ENCODE data around the gene EYS. TPM values are rescaled to one million over a fixed set of nuclear protein-coding genes. Genes with fewer than 3 reads are reported as not detected.

Gene EYS
- total RNA-seq, 1 donor from 2014 or later: not detected

DNA sequence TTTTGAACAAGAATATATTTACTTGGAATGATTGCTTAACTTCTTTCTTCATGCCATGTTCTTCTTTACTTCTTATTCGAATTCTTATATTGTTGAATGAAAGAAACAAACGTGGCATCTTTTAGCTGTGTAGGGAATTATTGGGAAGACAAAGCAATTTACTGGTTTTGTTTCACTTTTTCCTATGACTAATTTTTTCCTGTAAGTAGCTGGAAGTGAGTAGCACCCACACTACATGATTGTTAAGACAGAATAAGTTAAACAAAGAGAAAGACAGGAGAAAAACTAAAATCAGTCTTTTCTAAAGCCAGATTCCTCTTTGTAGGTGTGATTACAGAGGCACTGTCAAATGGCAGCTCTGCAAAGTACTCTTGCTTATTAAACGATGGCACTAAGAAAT is 593.4 kb downstream of the EYS start:
- H3K4me3 Mint-ChIP-seq: no peak overlapping the region
- intact Hi-C loops (cut with micrococcal nuclease): no loop called here
- no peaks in the 10 kb centered on the region for H3K36me3 Mint-ChIP-seq (ENCODE audit: low read depth)
- no peaks in the 10 kb centered on the region for H3K27me3 Mint-ChIP-seq
- no peak for DNase-seq
- H3K4me1 Mint-ChIP-seq: no peaks in the 10 kb centered on the region
- H3K27ac Mint-ChIP-seq: no peak overlapping the region
- H3K9me3 Mint-ChIP-seq: no peaks in the 10 kb centered on the region

DNA sequence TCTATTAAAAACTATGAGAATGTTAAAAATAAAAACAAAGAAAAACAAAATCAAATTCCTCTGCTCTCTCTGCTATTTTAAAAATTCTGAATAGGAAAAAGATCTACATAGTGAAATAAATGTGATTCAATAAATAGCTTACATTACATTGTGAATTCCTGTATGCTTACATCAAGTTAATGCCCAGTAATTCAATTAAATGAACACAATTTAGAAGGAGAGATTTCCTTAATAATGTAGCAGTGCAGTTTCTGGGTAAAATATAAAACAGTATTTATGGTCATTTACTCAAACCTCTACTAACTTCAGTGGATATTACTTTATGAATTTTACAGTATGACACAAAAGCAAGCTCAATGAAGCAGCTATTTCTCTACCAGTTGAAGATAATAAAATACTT is 594.6 kb downstream of the EYS start:
- no peak for DNase-seq
- no peaks in the 10 kb centered on the region for H3K4me1 Mint-ChIP-seq
- intact Hi-C loops (cut with micrococcal nuclease): no loop called here
- no peaks in the 10 kb centered on the region for H3K27me3 Mint-ChIP-seq
- no peak overlapping the region for H3K27ac Mint-ChIP-seq
- H3K36me3 Mint-ChIP-seq (ENCODE audit: low read depth): no peaks in the 10 kb centered on the region
- no peak overlapping the region for H3K4me3 Mint-ChIP-seq
- no peaks in the 10 kb centered on the region for H3K9me3 Mint-ChIP-seq

DNA sequence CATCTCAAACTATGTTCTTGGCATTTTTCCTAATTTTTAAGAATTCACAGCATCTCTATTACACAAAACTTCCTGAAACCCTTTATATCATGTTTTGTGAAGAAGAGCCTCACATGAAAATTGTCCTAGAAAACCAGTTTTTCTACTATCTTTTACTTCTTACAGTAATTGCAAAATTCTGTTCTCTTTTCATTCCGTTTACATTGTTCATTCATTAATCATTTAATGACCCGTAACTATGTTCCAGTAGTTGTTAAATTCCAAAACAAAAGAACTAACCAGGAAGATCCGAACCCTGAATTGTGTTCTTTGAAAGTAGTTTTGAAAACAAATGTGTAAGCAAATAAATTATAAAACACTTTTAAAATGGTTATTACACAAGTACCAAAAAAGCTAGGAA is 597.0 kb downstream of the EYS start:
- Mint-ChIP-seq H3K4me3 (no peak overlapping the region), H3K27me3 (no peaks in the 10 kb centered on the region), H3K27ac (no peak overlapping the region), H3K4me1 (no peaks in the 10 kb centered on the region), H3K9me3 (peaks cover 3% of the 10 kb centered on the region), H3K36me3 (ENCODE audit: low read depth) (no peaks in the 10 kb centered on the region)
- intact Hi-C loops (cut with micrococcal nuclease): no loop called here
- DNase-seq: no peak

DNA sequence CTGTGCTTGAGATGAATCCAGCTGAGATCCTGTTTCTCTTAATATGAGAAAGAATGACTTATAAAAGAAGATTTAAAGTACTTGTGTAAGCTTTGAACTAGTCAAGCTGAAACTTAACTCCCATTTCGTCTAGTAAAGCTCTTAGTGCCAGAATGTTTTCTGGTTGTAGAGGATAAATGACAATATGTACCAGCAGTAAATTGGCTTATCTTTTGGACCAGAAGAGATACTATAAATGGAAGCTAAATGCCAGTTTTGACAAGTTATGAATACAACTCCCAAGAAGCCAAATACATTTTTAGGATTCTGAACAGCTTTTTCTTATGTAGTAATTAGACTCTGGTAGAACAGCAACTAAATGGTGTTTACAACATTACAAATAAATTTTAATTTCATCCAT is 608.7 kb downstream of the EYS start:
- H3K4me1 Mint-ChIP-seq: no peaks in the 10 kb centered on the region
- intact Hi-C loops (cut with micrococcal nuclease): no loop called here
- no peak for DNase-seq
- no peaks in the 10 kb centered on the region for H3K9me3 Mint-ChIP-seq
- no peak overlapping the region for H3K4me3 Mint-ChIP-seq
- H3K27me3 Mint-ChIP-seq: no peaks in the 10 kb centered on the region
- no peak overlapping the region for H3K27ac Mint-ChIP-seq
- no peaks in the 10 kb centered on the region for H3K36me3 Mint-ChIP-seq (ENCODE audit: low read depth)

DNA sequence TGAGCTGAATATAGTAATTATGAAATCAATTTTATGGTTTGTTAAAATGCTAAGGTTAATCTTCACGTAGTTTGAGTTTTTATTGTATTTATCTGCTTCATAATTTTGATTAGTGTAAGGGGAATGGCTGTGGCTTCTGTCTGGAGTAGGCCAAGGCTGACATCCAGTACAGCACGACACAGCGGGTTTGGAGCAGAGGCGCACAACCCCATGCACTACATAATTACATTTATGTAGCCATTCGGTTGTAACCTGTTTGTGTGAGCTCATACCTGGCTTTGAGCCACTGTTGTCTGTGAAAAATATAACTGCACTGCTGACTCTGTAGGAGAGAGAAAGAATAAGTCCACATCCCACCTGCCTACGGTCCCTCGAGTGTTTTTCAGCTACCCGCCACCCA is 615.5 kb downstream of the EYS start:
- DNase-seq: no peak
- Mint-ChIP-seq H3K27me3 (no peaks in the 10 kb centered on the region), H3K36me3 (ENCODE audit: low read depth) (no peaks in the 10 kb centered on the region), H3K4me3 (no peak overlapping the region), H3K27ac (no peak overlapping the region), H3K9me3 (peaks cover 10% of the 10 kb centered on the region), H3K4me1 (no peaks in the 10 kb centered on the region)
- intact Hi-C loops (cut with micrococcal nuclease): no loop called here

DNA sequence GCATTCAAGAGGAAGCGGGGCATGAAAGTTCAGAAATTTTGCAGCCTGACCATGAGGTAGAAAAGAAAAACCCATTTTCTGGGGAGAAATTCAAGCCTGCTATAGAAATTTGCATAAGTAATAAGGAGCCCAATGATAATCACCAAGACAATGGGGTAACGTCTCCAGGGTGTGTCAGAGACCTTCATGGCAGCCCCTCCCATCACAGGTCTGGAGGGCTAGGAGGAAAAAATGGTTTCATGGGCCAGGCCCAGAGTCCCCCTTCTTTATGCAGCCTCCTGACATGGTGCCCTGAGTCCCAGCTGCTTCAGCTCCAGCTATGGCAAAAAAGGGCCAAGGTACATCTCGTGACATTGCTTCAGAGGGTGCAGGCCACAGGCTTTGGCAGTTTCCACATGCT is 618.5 kb downstream of the EYS start:
- Mint-ChIP-seq H3K4me3 (no peak overlapping the region), H3K27ac (no peak overlapping the region), H3K9me3 (peaks cover 10% of the 10 kb centered on the region), H3K4me1 (no peaks in the 10 kb centered on the region), H3K36me3 (ENCODE audit: low read depth) (no peaks in the 10 kb centered on the region), H3K27me3 (no peaks in the 10 kb centered on the region)
- intact Hi-C loops (cut with micrococcal nuclease): no loop called here
- DNase-seq: no peak

DNA sequence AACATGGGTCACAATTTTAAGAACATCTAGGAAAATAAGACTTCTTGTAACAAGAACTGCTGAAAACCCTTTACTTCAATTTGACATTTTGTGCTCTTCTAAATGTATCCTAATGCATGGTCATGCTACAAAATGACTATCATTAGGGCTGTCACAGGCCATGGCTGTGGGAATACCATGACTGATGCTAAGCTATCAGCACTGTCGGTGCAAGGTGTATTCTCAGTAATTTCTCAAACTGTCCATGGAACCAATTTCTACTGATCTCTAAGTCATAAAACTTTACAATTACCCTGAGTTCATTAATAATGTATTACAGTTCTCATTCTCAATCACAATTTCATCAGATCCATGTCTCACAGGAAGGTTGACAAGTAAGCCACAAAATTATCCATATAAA is 625.3 kb downstream of the EYS start:
- intact Hi-C loops (cut with micrococcal nuclease): no loop called here
- H3K9me3 Mint-ChIP-seq: peaks cover 3% of the 10 kb centered on the region
- H3K27me3 Mint-ChIP-seq: no peaks in the 10 kb centered on the region
- no peaks in the 10 kb centered on the region for H3K4me1 Mint-ChIP-seq
- no peak overlapping the region for H3K4me3 Mint-ChIP-seq
- H3K27ac Mint-ChIP-seq: no peak overlapping the region
- no peaks in the 10 kb centered on the region for H3K36me3 Mint-ChIP-seq (ENCODE audit: low read depth)
- DNase-seq: no peak

DNA sequence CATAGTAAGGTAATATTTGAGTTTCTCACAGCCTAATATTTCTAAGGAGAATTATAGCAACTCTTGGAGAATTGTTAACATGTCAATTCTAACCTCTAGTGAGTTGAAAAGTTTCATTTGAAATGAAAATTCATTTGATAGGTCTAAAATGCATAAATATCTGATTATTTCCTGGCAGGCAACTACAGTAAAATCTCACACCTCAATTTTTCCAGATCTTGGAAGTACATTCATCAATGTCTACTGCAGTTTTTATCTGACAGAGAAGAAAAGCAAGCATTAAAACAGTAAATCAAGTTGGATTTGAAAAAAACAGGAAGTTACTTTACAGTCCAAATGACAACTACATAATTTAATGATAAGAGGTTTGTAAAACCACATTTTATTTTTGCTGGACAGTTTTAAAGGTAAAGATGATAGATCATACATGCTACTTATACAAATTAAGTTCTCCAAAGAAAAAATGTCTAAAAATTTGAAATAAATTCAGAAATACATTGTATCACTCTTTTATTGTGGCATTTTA is 631.3 kb downstream of the EYS start:
- no peak for DNase-seq
- intact Hi-C loops (cut with micrococcal nuclease): no loop called here
- Mint-ChIP-seq H3K27ac (no peak overlapping the region), H3K4me3 (no peak overlapping the region), H3K27me3 (no peaks in the 10 kb centered on the region), H3K4me1 (no peaks in the 10 kb centered on the region), H3K36me3 (ENCODE audit: low read depth) (no peaks in the 10 kb centered on the region), H3K9me3 (peaks cover 7% of the 10 kb centered on the region)

DNA sequence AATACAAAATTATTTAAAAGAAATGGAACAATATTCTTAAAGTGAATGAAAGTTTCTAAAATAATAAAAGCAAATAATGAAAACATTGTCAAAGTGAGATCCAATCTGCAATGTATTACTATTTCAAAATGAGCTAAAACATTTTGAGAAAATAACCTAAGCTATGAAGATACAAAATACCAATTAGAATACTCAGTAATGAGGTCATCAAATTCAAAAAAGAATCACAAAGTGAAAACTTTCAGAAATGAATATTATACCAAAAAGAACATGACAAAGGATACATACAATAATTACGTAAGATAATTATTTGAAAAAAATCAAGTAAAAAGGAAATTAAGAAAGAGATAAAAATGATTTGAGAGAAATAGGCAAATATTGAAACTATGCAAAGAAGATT is 634.5 kb downstream of the EYS start:
- H3K4me1 Mint-ChIP-seq: no peaks in the 10 kb centered on the region
- H3K36me3 Mint-ChIP-seq (ENCODE audit: low read depth): no peaks in the 10 kb centered on the region
- DNase-seq: no peak
- H3K4me3 Mint-ChIP-seq: no peak overlapping the region
- intact Hi-C loops (cut with micrococcal nuclease): no loop called here
- H3K27me3 Mint-ChIP-seq: no peaks in the 10 kb centered on the region
- H3K27ac Mint-ChIP-seq: no peak overlapping the region
- peaks cover 4% of the 10 kb centered on the region for H3K9me3 Mint-ChIP-seq

DNA sequence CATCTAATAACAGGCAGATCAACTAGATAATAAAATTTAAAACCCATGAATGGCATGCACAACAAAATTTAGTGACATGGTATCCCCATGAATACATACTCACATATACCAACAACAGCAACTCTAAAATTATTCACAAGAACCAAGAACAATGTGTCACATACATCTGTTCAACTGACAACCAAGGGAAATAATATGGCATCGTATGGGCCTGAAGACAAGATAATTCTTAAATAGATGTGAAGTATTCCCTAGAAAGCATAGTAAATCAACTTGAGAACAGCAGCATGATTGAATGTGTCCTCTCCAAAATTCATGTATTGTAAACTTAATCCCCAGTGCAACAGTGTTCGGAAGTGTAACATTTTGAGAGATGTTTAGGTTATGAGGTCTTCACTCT is 635.5 kb downstream of the EYS start:
- no peak overlapping the region for H3K4me3 Mint-ChIP-seq
- DNase-seq: no peak
- intact Hi-C loops (cut with micrococcal nuclease): no loop called here
- no peaks in the 10 kb centered on the region for H3K27me3 Mint-ChIP-seq
- H3K4me1 Mint-ChIP-seq: no peaks in the 10 kb centered on the region
- H3K27ac Mint-ChIP-seq: no peak overlapping the region
- H3K9me3 Mint-ChIP-seq: peaks cover 4% of the 10 kb centered on the region
- H3K36me3 Mint-ChIP-seq (ENCODE audit: low read depth): no peaks in the 10 kb centered on the region

DNA sequence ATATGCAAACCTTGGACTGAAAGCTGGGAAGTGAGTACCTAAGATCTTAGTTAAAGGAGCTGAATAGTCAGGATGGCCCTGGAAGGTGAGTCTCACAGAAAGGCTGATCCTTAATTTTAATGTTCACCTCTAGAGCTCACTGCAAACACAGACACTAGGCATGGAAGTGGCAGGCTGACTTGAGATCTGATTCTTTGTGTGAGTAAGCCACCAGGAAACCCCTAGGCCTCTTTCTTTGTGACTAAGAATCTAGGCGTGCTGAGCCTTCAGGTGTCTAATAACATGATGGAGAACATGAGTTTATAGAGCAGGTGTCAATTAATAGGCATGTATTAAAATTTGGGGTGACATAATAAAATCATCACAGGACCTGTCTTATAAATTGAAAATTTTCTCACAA is 642.2 kb downstream of the EYS start:
- H3K27me3 Mint-ChIP-seq: no peaks in the 10 kb centered on the region
- H3K27ac Mint-ChIP-seq: no peak overlapping the region
- no peaks in the 10 kb centered on the region for H3K36me3 Mint-ChIP-seq (ENCODE audit: low read depth)
- no peaks in the 10 kb centered on the region for H3K9me3 Mint-ChIP-seq
- H3K4me1 Mint-ChIP-seq: no peaks in the 10 kb centered on the region
- no peak overlapping the region for H3K4me3 Mint-ChIP-seq
- intact Hi-C loops (cut with micrococcal nuclease): no loop called here
- DNase-seq: no peak

DNA sequence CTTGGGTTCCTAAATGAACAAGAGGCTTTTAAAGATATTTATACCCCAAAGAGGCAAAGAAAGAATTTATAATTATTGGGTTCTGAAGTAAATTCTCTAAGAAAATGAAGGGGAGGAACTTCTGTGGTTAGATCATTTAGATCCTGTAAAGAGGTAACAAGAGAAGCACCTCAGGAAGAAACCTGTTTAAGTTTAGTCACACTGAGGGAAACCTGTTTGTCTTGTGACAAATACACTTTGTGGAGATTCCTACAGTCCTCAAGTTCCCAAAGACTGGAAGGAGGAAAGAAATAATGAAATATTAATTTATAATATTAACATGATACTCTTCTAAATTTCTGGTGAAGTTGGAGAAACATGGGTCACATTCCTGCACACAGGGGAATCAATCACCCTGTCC is 647.5 kb downstream of the EYS start:
- Mint-ChIP-seq H3K27me3 (no peaks in the 10 kb centered on the region), H3K9me3 (no peaks in the 10 kb centered on the region), H3K4me3 (no peak overlapping the region), H3K4me1 (no peaks in the 10 kb centered on the region), H3K27ac (no peak overlapping the region), H3K36me3 (ENCODE audit: low read depth) (no peaks in the 10 kb centered on the region)
- intact Hi-C loops (cut with micrococcal nuclease): no loop called here
- no peak for DNase-seq

DNA sequence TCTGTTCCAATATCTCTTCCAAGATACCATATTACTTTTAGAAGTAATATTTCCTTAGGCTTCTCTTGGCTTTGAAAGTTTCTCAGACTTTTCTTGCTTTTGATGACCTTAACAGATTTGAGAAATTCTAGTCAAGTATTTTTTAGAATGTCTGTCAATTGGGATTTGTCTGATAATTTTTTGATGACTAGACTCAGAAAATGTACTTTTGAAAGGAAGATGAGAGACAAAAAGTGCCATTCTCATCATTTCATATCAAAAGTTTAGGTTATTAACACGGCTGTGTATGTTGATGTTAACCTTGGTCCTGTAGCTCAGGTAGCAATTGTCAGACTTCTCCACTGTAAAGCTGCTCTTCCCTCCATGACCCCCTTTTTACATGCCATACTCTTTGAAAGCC is 651.5 kb downstream of the EYS start:
- Mint-ChIP-seq H3K36me3 (ENCODE audit: low read depth) (no peaks in the 10 kb centered on the region), H3K4me3 (no peak overlapping the region), H3K27me3 (no peaks in the 10 kb centered on the region), H3K4me1 (no peaks in the 10 kb centered on the region), H3K9me3 (no peaks in the 10 kb centered on the region), H3K27ac (no peak overlapping the region)
- intact Hi-C loops (cut with micrococcal nuclease): no loop called here
- no peak for DNase-seq

DNA sequence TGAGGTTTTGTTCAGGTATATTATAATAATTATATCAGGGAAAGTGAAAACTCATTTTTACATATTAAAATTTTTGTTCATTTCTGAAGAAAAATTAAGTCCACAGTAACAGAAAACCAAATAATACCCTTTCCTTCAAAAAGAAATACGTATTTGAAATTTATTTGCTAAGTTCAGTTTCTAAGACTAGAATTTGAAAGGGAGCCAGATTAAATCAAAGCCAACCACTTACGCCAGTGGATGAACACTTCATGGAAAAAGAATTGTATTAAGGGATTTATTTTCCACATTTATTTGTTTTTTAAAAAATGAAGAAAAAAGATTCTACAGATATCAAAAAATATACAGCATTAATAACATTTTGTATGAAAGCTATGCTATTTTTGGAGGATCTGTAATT is 654.4 kb downstream of the EYS start:
- Mint-ChIP-seq H3K36me3 (ENCODE audit: low read depth) (no peaks in the 10 kb centered on the region), H3K27ac (no peak overlapping the region)

DNA sequence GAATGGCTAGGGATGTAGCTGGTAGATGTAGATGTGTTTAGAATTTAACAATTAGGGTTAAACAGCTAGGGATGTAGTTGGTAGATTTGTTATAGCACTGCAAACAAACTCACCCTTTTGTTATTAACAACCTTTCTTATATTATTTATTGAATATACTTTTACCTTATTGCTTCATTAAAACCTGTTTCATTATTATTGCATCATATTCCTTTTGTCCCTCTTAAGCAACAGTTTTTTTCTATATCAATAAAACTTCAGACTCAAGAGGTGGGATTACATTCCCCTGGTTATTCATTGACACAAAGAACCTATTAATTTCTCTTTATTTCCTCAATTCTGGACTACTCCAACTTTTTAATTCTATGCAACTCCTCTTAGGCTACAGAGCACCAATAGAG is 661.2 kb downstream of the EYS start:
- Mint-ChIP-seq H3K36me3 (ENCODE audit: low read depth) (no peaks in the 10 kb centered on the region), H3K4me3 (no peak overlapping the region), H3K27ac (no peak overlapping the region), H3K4me1 (no peaks in the 10 kb centered on the region), H3K9me3 (no peaks in the 10 kb centered on the region), H3K27me3 (no peaks in the 10 kb centered on the region)
- no peak for DNase-seq
- intact Hi-C loops (cut with micrococcal nuclease): no loop called here

More for the DNA sequence above, 654.4 kb downstream of the EYS start:
- Mint-ChIP-seq H3K4me3 (no peak overlapping the region), H3K4me1 (no peaks in the 10 kb centered on the region), H3K9me3 (no peaks in the 10 kb centered on the region), H3K27me3 (no peaks in the 10 kb centered on the region)
- DNase-seq: no peak
- intact Hi-C loops (cut with micrococcal nuclease): no loop called here
